Umbilical cord (tissue), 2 donors: ENCODE measurements around the gene PYGB. TPM values are rescaled to one million over a fixed set of nuclear protein-coding genes. Genes with fewer than 3 reads are reported as not detected.
"Not testable (repeated sequence)": the region's sequence is repeated elsewhere in the genome, so short reads cannot be mapped to it uniquely, and the experiment has no call there.

ENCODE experiments used
- DNase-seq: peaks from one replicate; pipeline ENCODE4 v3.0.0-alpha.2; 2015; ENCODE audit warnings: low spot score
- total RNA-seq: library from RNA; depleted of rRNA; stranded (reverse); fragments of >200 nt; gene quantifications from one replicate; pipeline ENCODE4 v1.2.3, GENCODE V29; 2014; ENCODE audit warnings: low replicate concordance; ENCODE audit not compliant: insufficient read depth

PYGB gene
- total RNA-seq, 1 donor from 2014 or later: 56.6 TPM

DNA sequence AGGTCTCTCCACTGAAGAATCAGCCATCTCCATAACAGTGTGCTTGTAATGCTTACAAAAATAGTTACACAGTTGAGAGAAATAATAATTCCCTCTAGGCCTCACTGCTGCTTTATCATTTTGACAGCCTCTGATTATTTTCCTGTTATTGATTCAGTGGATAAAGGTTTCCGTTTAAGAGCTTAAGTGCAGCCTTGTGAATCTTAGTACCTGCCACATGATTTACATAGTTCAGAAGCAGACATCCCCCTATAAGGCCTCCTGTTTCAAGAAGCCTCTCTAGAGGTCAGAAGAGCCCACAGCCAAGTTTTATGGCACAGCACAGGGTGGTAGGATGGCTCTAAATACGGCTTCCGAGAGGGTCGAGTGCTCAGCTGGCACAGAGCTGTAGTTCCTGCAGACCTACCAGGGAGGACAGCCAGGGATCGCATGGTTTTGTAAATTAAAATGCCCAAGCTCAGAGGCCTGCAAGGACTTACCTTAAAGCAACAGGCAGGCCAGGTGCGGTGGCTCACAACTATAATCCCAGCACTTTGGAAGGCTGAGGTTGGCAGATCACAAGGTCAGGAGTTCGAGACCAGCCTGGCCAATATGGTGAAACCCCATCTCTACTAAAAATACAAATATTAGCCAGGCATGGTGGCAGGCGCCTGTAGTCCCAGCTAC is 17.6 kb upstream of the PYGB start:
- no peak for DNase-seq

GRCh38 chr20:25233016-25233772 is 14.7 kb upstream of the PYGB start:
- DNase-seq: no peak

- not testable (repeated sequence) for DNase-seq
Observed at GRCh38 chr20:25234009-25234849, 13.7 kb upstream of the PYGB start.

DNA sequence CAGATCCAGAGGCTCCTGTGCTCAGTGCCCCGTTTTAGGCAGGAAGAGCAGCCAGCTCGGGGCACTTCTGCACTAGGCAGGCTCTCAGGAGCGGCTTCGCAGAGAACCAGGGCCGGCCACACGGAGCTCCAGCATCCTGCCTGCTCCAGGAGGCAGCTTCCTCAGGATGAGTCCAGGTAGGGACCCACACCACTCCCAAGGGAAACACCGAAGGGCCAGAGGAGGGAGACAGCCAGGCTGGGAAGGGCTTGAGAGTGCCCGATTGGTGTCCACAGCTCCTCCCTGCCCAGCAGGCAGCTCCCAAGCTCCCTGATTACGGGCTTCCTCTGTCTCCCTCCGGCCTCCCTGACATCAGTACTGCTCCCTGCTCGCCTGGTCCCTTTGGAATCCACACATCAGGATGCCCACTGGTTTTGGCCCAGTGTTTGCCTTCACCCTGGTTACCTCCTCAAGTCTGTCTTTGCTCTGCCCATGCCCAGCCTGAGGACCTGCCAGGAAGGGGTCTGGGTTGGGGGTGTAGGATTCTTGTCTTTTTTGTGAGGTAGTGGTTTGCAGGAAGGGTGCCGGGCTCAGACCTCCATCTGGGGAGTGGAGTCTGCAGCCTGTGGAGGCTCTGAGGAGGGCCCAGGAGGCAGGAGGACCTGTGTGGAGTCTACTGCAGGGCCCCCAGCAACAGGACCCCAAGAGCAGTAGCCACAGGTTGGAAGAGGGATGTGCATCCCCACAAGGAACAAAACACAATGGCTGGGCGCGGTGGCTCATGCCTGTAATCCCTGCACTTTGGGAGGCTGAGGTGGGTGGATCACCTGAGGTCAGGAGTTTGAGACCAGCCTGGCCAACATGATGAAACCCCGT is 11.2 kb upstream of the PYGB start:
- no peak for DNase-seq

DNA sequence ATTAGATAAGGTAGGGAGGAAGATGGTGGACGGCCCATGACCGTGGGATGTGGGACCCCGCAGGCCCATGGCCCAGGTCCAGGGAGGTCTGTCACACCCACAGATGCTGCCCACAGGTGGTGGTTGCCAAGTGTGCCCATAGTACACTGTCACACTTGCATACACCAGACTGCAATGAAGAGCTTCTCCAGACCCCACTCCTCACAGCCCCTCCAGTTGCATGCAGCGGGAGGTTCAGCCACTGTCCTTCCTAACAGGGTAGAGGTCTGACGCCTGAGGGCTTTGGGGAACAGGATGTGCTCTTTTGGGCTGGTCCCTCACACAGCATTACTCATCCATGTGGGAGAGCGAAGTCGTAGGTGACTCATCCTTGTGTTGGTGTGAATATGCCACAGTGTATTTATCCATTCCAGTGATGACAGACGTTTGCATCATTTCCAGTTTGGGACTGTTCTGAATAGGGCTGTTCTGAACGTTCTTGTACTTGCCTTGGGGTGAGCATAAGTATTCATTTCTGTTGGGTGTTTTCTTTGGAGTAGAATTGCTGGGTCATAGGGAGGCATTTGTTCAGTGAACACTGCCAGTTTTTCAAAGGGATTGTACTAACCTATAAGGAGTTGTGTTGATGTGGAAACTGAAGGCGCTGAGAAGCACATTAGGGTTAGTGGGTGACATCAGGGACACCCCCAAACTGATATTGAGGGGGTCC is 10.1 kb upstream of the PYGB start:
- peak; percentile 52 for DNase-seq

DNA sequence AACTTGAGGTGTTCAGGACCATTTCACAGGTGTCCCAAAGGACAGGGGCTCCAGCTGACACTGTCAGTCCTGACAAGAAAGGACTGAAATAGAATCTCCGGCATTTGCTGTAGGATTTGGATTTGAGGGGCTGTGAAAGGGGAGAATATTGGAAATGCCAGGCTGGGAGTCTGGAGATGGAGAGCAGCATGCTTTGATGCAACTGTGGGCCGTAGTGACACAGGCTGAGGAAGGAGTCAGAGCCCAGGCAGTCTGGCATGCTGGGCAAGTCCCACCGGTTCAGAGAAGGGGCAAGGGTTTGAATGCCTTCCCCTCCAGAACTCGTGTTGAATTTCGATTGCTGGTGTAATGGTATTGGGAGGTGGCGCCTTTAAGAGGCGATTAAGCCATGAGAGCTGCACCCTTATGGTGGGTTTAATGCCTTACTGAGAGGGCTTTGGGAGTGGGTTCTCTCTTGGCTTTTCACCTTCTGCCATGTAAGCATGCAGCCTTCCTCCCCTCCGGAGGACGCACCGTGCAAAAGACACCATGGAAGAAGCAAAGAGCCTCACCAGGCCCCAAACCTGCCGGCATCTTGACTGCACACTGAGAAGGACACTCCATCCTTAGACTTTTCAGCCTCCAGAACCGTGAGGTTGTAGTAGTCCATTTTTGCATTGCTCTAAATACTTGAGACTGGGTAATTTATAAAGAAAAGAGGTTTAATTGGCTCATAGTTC is 9.4 kb upstream of the PYGB start:
- DNase-seq: no peak

- DNase-seq: no peak
Observed at GRCh38 chr20:25239387-25240370, 8.2 kb upstream of the PYGB start.

- not testable (repeated sequence) for DNase-seq
Observed at GRCh38 chr20:25240851-25241658, 6.8 kb upstream of the PYGB start.

GRCh38 chr20:25241659-25241955 is 6.3 kb upstream of the PYGB start:
- DNase-seq: not testable (repeated sequence)

DNA sequence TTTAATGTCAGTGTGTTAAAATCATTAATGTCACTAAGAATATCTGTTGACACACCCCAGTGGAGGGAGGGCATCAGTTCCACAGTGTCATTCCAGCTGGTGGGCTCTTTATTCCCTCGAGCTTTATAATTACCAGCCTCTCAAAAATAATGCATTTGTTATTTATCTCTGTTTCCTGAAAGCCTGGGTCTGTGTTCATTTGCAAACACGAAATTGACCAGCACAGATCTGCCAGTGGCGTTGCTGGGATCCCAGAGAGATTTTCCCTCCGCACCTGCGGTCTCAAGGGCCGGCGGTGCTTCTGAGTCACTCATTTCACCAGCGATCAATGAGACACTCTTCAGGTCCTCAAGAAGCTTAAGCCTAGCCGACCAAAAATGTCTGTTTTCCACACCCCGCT is 5.7 kb upstream of the PYGB start:
- no peak for DNase-seq

DNA sequence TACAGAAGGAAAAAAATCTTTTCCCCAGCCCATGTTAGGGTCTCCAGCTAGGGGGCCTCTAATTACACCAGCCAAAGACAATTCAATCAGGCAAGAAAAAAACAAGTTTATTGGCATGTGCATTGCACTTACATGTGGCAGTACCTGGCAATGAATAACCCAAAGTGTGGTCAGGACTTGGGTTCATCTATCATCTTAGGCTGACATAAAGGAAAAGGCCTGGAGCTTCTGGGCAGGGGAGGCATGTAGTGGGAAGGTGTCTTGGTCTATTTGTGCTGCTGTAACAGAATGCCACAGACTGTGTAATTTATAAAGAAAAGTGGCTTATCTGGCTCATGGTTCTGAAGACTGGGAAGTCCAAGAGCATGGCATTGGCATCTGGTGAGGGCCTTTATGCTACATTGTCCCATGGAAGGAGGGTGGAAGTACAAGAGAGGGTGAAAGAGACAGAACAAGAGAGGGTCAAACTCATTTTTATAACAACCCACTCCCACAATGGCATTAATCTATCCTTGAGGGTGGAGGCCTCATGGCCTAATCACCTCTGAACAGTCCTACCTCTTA is 4.4 kb upstream of the PYGB start:
- DNase-seq: no peak

DNA sequence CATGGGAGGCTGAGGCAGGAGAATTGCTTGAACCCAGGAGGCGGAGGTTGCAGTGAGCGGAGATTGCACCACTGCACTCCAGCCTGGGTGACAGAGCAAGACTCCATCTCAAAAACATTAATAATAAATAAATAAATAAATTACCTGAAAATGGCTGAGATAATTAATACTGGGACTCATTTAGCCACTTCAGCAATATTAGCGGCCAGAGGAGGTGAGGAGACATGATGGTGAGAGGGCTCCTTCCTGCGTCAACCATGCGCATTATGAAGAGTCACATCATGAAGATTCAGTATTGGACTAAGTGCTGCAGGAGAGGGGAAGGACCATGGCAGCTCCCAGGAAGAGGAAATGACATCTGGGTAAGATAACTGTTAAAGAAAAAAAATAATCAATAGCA is 2.9 kb upstream of the PYGB start:
- DNase-seq: no peak

GRCh38 chr20:25245461-25245860 is 2.4 kb upstream of the PYGB start:
- DNase-seq: no peak

DNA sequence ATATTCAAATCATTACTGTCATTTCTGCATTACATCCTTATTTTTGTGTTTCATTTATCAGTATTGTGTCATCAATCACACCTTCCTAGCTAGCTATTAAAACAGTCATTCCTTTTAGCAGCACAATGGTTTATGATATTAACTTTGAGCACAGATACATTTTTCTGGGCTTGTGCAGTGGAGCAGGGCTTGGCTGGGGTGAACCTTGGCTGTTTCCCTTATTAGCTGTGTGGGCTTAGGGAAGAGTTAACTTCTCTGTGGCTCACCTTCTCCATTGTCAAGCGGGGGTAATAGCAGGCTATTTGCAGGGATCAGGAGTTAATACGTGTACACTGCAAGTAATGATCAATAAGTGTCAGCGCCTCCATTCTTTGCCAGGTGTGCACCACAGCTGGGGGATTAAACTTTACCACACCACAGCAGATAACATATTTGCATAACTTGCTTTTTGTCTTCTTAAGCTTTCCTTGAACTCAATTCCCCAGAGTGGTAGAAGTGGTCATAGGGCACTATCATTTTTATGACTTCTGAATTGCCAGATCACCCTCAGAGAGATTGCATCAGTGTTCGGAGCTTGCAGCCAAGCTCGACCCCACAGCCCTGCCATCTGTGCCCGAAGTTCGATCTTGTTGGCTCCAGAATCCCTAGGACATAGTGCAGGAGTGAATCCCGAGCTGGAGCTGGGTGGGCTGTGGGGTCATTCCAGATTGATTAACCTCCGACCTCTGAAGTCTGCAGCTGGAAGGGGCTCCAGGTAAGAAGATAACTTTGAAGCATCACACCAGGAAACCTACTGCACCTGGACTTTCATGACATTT is 1.5 kb upstream of the PYGB start:
- no peak for DNase-seq

DNA sequence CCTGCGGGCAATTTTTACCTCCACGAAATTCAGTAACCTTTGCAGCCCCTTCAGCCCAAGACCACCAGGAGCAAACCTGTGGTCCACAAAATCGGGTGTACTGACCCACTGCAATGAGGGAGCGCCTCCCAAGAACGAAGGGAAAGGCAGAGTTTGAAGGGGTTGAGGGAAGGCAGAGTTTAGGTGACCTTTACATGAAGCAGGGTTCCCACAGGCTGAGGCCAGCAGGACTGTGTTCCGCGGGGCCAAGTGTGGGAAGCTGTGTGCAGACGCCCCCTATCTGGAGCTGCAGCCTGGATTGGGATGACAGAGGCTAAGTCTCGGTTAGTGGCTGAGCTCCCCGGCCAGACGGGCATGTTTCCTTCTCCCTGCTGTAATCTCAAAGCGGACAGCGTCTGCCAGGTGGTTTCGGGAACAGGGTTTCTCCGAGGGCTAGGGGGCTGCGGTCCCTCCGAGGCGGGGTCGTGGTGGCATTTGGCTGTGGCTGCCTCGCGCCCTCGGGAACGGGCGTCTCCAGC is 826 bp upstream of the PYGB start:
- DNase-seq: peak; percentile 62

DNA sequence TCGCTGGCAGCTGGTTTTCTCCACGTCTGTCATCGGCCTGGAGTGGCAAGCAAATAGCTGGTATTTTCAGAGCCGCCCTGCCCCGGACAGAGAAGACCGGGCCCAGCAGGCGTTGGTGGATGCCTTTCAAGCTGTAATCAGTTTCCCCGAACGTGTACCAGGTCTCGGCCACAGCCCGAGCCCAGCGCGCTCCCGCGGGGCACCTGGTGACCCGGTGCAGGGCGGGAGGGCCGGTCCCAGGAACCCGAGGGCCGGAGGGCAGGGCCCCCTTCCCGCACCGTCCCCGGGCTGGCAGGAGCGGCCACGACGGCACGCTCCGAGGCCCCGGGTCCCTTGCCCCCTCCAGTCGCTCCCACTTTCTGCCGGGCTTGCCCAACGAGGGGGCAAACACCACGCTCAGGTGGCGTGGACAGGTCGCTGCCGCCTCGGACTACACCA is 348 bp upstream of the PYGB start:
- no peak for DNase-seq

DNA sequence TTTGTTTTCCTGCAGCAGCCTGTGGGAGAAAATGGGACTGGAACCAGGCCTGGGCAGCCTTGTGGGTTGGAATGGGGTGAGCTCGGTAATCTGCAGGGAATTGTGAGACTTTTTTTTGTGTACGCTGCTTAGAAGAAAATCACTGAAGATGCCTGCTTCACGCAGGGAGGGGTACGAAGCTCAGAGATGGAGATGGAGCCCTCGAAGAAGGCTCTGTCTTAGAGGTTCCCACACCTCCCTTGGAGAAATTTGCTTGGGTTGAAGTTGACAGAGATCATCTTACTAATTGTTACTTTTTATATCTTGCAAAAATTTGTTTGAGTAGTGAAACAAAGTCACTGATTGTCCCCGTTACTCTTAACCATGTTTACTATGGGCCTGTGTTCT is 894 bp downstream of the PYGB start:
- DNase-seq: peak; percentile 61
